Cardiac fibroblast (primary cell): ENCODE data around the gene TOM1.

ENCODE experiments used
- DNase-seq, 2 donors: peaks; one replicate each; pipeline versions ENCODE4 v3.0.0 to v3.0.0-alpha.2; 2010; ENCODE audit warnings: low read depth in 2 of 2
- H3K4me3 ChIP-seq, 2 donors: replicated peaks in 1 of 2; 1 replicate in 1 of 2; 2 replicates in 1 of 2; pipeline ENCODE4 v1.5.1; 2011; ENCODE audit warnings: low read depth in 2 of 2, low read length in 2 of 2, mild to moderate bottlenecking in 2 of 2, moderate library complexity in 1 of 2
- TF ChIP-seq, protein P1 (sequence below): IDR thresholded peaks from one replicate; pipeline ENCODE4 v1.5.1; 2011; ENCODE audit warnings: low read depth, mild to moderate bottlenecking, low read length, inconsistent platforms

TOM1 gene

DNA sequence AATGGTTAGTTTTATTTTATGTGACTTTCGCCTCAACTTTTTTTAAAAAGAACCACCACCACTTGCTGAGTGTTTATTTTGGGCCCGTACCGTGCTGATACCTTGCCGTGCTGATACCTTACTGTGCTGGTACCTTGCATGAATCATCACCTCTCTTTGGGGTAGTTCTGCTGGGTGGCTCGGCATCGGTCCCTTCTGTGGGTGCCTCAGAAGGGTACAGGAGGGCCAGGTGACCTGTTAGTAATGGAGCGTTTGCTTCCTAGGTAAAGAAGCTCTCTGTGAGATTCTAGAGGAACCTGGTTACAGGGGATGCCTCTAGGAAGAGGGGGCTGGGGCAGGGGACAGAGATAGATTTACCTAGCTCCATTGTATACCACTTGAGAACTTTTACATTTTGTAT is 17.1 kb downstream of the TOM1 start:
- TF ChIP-seq, protein P1, sequence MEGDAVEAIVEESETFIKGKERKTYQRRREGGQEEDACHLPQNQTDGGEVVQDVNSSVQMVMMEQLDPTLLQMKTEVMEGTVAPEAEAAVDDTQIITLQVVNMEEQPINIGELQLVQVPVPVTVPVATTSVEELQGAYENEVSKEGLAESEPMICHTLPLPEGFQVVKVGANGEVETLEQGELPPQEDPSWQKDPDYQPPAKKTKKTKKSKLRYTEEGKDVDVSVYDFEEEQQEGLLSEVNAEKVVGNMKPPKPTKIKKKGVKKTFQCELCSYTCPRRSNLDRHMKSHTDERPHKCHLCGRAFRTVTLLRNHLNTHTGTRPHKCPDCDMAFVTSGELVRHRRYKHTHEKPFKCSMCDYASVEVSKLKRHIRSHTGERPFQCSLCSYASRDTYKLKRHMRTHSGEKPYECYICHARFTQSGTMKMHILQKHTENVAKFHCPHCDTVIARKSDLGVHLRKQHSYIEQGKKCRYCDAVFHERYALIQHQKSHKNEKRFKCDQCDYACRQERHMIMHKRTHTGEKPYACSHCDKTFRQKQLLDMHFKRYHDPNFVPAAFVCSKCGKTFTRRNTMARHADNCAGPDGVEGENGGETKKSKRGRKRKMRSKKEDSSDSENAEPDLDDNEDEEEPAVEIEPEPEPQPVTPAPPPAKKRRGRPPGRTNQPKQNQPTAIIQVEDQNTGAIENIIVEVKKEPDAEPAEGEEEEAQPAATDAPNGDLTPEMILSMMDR, result no peak
- H3K4me3 ChIP-seq, result no peak overlapping the region
- DNase-seq, result no peak

DNA sequence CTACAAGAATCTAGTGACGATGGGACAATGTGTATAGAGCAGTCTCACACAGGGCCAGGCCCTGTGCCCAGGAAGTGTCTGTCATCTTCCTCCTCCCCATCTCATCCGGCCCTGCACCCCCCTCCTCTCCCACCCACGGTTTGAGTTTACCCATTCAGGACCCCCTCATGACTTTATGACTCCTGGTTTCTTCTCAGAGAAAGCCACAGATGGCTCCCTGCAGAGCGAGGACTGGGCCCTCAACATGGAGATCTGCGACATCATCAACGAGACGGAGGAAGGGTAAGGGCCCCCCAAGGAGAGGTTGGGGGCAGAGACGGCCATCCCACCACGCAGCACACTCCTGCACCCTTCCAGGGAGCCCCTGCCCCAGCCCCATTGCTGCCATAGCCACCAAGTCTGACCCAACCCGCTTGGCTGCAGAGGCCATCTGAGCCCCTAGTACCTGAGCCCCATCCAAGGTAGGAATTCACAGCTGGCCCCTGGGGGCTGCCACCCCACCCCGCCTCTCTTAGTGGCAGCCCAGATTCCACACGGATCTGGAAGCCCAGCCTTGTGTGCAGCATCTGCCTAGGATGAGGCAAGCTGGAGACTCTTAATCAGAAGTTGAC is 18.1 kb downstream of the TOM1 start:
- no peak for DNase-seq
- TF ChIP-seq, protein P1, result no peak
- no peak overlapping the region for H3K4me3 ChIP-seq

DNA sequence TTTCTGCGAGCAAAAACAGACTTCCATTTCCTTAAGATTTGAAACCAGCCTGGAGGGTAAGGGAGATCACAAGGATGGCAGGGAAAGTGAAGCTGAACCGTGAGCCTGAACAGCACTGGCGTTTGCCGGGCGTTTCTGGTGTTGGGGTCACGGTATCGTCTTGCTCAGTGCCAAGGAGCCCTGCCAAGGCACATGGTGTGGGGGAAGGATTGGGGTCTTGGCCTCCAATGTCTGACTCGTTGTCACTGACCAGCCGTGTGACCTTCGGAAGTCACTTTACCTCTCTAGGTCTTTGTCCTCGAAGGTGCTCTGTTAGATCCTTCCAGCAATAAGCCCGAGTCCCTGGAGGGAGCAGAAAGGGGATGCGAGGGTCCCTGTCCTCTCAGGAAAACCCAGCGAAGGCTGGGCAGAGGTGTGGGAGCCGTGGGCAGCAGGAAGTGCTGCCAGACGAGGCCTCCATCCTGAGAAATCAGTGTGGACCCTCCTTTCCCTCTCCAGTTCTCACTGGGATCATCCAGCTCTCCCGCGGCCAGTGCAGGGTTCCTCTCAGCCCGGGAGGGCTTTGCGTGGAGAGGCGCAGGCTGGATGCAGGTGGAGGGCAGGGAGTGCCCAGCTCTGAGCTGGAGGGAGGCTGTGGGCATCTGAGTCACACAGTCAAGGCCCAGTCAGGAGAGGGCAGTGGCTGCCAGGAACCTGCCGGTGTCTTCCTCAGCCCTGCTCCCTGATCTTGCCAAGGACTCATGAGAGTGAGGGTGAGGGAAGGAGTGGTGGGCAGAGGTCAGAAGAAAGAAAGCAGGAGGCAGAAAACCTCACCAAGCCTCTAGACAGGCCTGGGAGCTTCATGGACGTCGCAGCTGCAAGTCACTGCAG is 18.9 kb downstream of the TOM1 start:
- DNase-seq, result no peak
- TF ChIP-seq, protein P1, result no peak
- no peak overlapping the region for H3K4me3 ChIP-seq

DNA sequence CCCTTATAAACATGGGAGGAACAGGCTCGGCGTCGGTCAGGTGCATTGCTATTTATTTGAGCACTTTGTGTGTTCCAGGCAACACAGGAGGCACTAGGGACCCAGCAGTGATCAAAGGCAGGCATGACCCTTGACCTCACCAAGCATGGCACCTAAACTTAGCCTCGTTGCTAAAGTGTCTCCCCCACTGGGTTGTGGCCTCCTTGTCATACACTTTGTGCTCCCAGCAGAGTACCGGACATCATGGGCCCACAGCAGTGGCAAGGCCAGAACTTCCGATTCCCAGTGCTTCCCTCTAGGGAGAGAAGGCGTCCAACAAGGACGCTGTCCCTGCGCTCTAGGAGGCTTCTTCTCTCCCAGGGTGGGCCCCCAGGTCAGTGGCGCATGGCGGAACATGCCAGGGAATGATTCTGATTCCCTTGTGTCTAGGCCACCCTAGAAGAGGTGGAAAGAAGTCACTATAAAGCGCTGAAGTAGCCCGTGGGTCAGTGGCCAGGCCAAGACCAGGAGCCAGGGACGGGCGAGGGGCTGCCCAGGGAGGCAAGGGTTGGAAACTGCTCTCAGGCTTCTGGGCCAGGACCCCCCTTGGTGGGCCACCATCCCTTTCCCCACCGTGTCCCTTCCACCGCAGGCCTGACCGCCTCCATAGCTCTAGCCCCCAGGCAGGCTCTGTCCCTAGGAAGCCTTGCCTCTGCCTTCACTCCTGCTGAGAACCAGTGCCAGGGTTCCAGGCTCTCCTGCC is 19.7 kb downstream of the TOM1 start:
- DNase-seq, result no peak
- TF ChIP-seq, protein P1, result no peak
- no peak overlapping the region for H3K4me3 ChIP-seq

DNA sequence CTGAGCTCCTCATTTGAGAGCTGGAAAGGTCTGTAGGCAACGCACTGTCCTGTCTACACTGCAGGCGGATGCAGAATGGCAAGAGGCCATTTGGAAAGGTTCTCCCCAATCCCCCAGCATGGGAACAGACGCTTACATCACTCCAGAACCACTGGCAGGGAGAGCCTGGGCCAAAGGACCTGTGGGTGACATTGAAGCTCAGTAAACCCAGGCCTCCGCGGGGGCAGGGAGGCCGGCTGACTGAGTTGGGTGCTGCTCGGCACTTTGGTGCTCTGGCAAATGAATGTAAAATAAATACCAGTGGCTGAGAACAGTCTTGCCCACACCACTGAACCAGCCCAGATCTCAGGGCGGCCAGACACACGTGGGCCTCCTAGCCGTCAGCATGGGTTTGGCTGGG is 22.4 kb downstream of the TOM1 start:
- no peak for DNase-seq
- TF ChIP-seq, protein P1, result no peak
- H3K4me3 ChIP-seq, result no peak overlapping the region

DNA sequence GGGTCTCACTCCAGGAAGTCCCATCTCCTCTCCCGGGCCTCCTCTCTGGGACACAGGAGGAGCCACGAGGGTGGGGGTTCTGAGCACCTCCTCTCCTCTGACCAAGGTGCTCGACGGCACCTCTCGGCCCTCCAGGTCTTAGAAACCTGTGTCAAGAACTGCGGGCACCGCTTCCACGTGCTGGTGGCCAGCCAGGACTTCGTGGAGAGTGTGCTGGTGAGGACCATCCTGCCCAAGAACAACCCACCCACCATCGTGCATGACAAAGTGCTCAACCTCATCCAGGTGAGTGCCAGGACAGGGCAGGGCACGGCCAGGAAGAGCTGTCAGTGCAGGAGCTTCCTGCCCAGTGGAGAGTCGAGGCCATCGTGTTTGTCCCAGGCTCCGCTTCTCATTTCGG is 23.2 kb downstream of the TOM1 start:
- no peak for DNase-seq
- TF ChIP-seq, protein P1, result no peak
- H3K4me3 ChIP-seq, result no peak overlapping the region
